ENCODE measurements around the gene YTHDF1. TPM values are rescaled to one million over a fixed set of nuclear protein-coding genes. Genes with fewer than 3 reads are reported as not detected.
A peak's percentile ranks its signal among the peaks of the same experiment; 100 is the strongest.

YTHDF1 gene
- total and polyA plus RNA-seq, 2 of the 4 experiments (the other 2 are of a cell fraction): 10.9 to 22.6 TPM

- Histone ChIP-seq H2AK9ac (replicated peaks; ENCODE audit: low read depth, low read length, poor library complexity) (no peak overlapping the region), H4K5ac (ENCODE audit: low read depth, low read length) (no peak overlapping the region), H3K18ac (ENCODE audit: low read depth, low read length) (no peak overlapping the region), H3K9me3 (ENCODE audit: control insufficient read depth, insufficient read depth, low read length) (no peaks in the 10 kb centered on the region), H3K4me1 (ENCODE audit: control insufficient read depth, insufficient read depth, low read length) (no peaks in the 10 kb centered on the region; the same call in 1 of the 2 replicates), H4K8ac (ENCODE audit: low read depth in 2 of 2, low read length in 2 of 2) (no peak overlapping the region), H4K91ac (ENCODE audit: insufficient read depth, low read depth, low read length) (no peak overlapping the region), H2AFZ (replicated peaks; ENCODE audit: low read length, poor library complexity) (no peak overlapping the region), H2BK5ac (ENCODE audit: low read depth, low read length, poor library complexity, severe bottlenecking) (no peak overlapping the region), H3K56ac (ENCODE audit: extremely low read depth, insufficient read depth, low read length) (no peak overlapping the region), H3K79me1 (ENCODE audit: low read depth in 1 of 2, low read length in 2 of 2) (peaks cover 22 to 80% of the 10 kb centered on the region in 2 experiments), H3K14ac (replicated peaks; ENCODE audit: low read depth, low read length) (no peak overlapping the region), H2BK120ac (ENCODE audit: low read depth, low read length) (no peak overlapping the region), H3K36me3 (ENCODE audit: control insufficient read depth, insufficient read depth, low read length) (peaks cover 72% of the 10 kb centered on the region), H3K9me1 (ENCODE audit: insufficient read depth, low read length) (no peaks in the 10 kb centered on the region; the same call in 1 of the 2 replicates), H2BK15ac (ENCODE audit: low read depth, low read length) (no peak overlapping the region), H3K27me3 (ENCODE audit: control insufficient read depth, insufficient read depth, low read length) (no peaks in the 10 kb centered on the region), H3K9ac (ENCODE audit: low read depth, low read length) (no peak overlapping the region), H3K4me3 (ENCODE audit: insufficient read depth, low read depth, low read length) (no peak overlapping the region), H2AK5ac (ENCODE audit: low read depth, low read length) (no peak overlapping the region), H3K4me2 (ENCODE audit: low read depth, low read length) (no peak overlapping the region), H3K4ac (ENCODE audit: low read depth, low read length) (no peak overlapping the region), H4K20me1 (ENCODE audit: insufficient read depth, low read length) (peaks cover 93% of the 10 kb centered on the region), H2BK20ac (ENCODE audit: low read depth, low read length) (no peak overlapping the region), H3K27ac (ENCODE audit: insufficient read depth, low read length) (no peak overlapping the region), H3K23ac (ENCODE audit: low read depth, low read length) (no peak overlapping the region)
- no TSS peak for BruUV-seq (replicated peaks)
- intact Hi-C loops (cut with micrococcal nuclease): no loop called here
- dilution Hi-C loops (cut with HindIII; ENCODE audit: low sequenced_read_pairs, unreplicated experiment): no loop called here
- WGBS, 2 experiments (ENCODE audit: extremely low coverage in 2 of 2, insufficient read length in 1 of 2): 92% methylated on average over 4 of the region's 11 CpGs; no CpG with 5 or more reads in 1 of the 2 experiments
- ATAC-seq (ENCODE audit: low read depth) (peak; percentile 82), DNase-seq (peak; percentile 17)
- in situ Hi-C loops (cut with MboI; ENCODE audit: low sequenced_read_pairs): no loop called here
- CTCF ChIA-PET: interaction anchor here (1.3 kb wide), 1 partner anchor 9 kb away, joined by 3 read pairs; the partner anchor contains the start of gene YTHDF1
- no peak for TF ChIP-seq RFX5 (IDR thresholded peaks at IDR 0.05; ENCODE audit: low read depth, low read length)
- no peak for TF ChIP-seq BHLHE40 (IDR thresholded peaks at IDR 0.05; ENCODE audit: low read depth, low read length)
- no peak for TF ChIP-seq MXI1 (IDR thresholded peaks at IDR 0.05; ENCODE audit: borderline replicate concordance, low read depth, low read length)
- no peak for TF ChIP-seq ELK1 (IDR thresholded peaks at IDR 0.05; ENCODE audit: borderline replicate concordance, low read depth, low read length)
- TF ChIP-seq SMC3 (IDR thresholded peaks at IDR 0.05; ENCODE audit: low read depth, low read length): no peak
- no peak for TF ChIP-seq RCOR1 (IDR thresholded peaks at IDR 0.05; ENCODE audit: insufficient replicate concordance, low read length)
- TF ChIP-seq USF2 (IDR thresholded peaks at IDR 0.05; ENCODE audit: low read depth, low read length): no peak
- no peak for TF ChIP-seq FOS (IDR thresholded peaks at IDR 0.05; ENCODE audit: low read depth, low read length)
- no peak for TF ChIP-seq MAZ (IDR thresholded peaks at IDR 0.05; ENCODE audit: borderline replicate concordance, low read depth, low read length)
- TF ChIP-seq CHD1 (IDR thresholded peaks at IDR 0.05; ENCODE audit: low read depth, low read length): no peak
- no peak for TF ChIP-seq MAFK (IDR thresholded peaks at IDR 0.05; ENCODE audit: low read depth, low read length)
- no peak for TF ChIP-seq RAD21 (IDR thresholded peaks at IDR 0.05; ENCODE audit: low read length)
- no peak for TF ChIP-seq CTCF (conservative IDR thresholded peaks at IDR 0.05; ENCODE audit: low read depth, low read length)
- TF ChIP-seq NFE2L2 (IDR thresholded peaks at IDR 0.05; ENCODE audit: low read depth, low read length): no peak
- no peak for TF ChIP-seq CEBPB (IDR thresholded peaks at IDR 0.05; ENCODE audit: low read depth, low read length)
- TF ChIP-seq POLR2A (IDR thresholded peaks at IDR 0.05; ENCODE audit: low read depth, low read length): no peak
- POLR2A ChIA-PET (ENCODE audit: unreplicated experiment): no interaction called here
These were observed 9.1 kb downstream of the YTHDF1 start for GRCh38 chr20:63206878-63207277.
